Measurements from ENCODE around the gene PCDH9. TPM values are rescaled to one million over a fixed set of nuclear protein-coding genes. Genes with fewer than 3 reads are reported as not detected.

The PCDH9 gene
- total and polyA plus RNA-seq, 2 experiments from 2014 or later: 0.31 to 0.52 TPM

GRCh38 chr13:67023130-67023876 is 206.8 kb downstream of the PCDH9 start:
- Mint-ChIP-seq H3K36me3 (ENCODE audit: low read depth) (no peaks in the 10 kb centered on the region), H3K4me3 (no peak overlapping the region), H3K4me1 (peaks cover 15% of the 10 kb centered on the region), H3K27me3 (ENCODE audit: insufficient read depth, low read depth, poor library complexity) (no peaks in the 10 kb centered on the region), H3K27ac (no peak overlapping the region), H3K9me3 (no peaks in the 10 kb centered on the region; the same call in 2 of the 3 replicates)
- TF ChIP-seq STAT1 (IDR thresholded peaks at IDR 0.05; ENCODE audit: unreplicated experiment) (no peak), JUNB (IDR thresholded peaks at IDR 0.05; ENCODE audit: unreplicated experiment) (no peak), ZNF331 (CRISPR knock-in tag; IDR thresholded peaks at IDR 0.05; ENCODE audit: low read depth) (no peak), ZNF462 (CRISPR knock-in tag; IDR thresholded peaks at IDR 0.05) (no peak), CREB1 (CRISPR knock-in tag; IDR thresholded peaks at IDR 0.05; ENCODE audit: low read depth) (no peak), EZH2 (IDR thresholded peaks at IDR 0.05; ENCODE audit: low read depth, unreplicated experiment) (no peak), ZNF114 (CRISPR knock-in tag; IDR thresholded peaks at IDR 0.05) (no peak), NANOG (IDR thresholded peaks at IDR 0.05; ENCODE audit: borderline replicate concordance) (no peak), CTCF (conservative IDR thresholded peaks at IDR 0.05; ENCODE audit: low read depth in 2 of 2) (no peak), POLR2AphosphoS5 (IDR thresholded peaks at IDR 0.05; ENCODE audit: low read depth) (no peak), EZH2phosphoT487 (IDR thresholded peaks at IDR 0.05; ENCODE audit: unreplicated experiment) (no peak), REST (IDR thresholded peaks at IDR 0.05; ENCODE audit: unreplicated experiment) (no peak)
- TF ChIP-seq, protein P1, sequence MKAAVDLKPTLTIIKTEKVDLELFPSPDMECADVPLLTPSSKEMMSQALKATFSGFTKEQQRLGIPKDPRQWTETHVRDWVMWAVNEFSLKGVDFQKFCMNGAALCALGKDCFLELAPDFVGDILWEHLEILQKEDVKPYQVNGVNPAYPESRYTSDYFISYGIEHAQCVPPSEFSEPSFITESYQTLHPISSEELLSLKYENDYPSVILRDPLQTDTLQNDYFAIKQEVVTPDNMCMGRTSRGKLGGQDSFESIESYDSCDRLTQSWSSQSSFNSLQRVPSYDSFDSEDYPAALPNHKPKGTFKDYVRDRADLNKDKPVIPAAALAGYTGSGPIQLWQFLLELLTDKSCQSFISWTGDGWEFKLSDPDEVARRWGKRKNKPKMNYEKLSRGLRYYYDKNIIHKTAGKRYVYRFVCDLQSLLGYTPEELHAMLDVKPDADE (IDR thresholded peaks at IDR 0.05): no peak
- Histone ChIP-seq H3K27me3 (ENCODE audit: insufficient read depth) (no peaks in the 10 kb centered on the region), H3K4me1 (ENCODE audit: insufficient read depth) (peaks cover 13% of the 10 kb centered on the region; the same call in 1 of the 2 replicates), H3K36me3 (ENCODE audit: insufficient read depth) (no peaks in the 10 kb centered on the region), H2AFZ (no peak overlapping the region), H4K20me1 (replicated peaks; ENCODE audit: insufficient read depth) (no peaks in the 10 kb centered on the region), H3K9me2 (ENCODE audit: insufficient read depth) (no peaks in the 10 kb centered on the region), H3K4me3 (no peak overlapping the region), H3K4me2 (peak overlapping the region; percentile 6), H3F3A (replicated peaks; ENCODE audit: low read depth) (no peaks in the 10 kb centered on the region), H3K79me2 (replicated peaks; ENCODE audit: insufficient read depth) (no peaks in the 10 kb centered on the region), H3K27ac (ENCODE audit: low read depth) (no peak overlapping the region)
- ATAC-seq (peak; percentile 48; the same call in 2 of the 3 replicates), DNase-seq (ENCODE audit: low spot score) (peak; percentile 61)

Measured in GM23338 (cell line).